Stimulated activated CD4-positive, alpha-beta T cell treated with anti-CD3 and anti-CD28 coated beads, Interleukin-4, amount 100 ng/mL, for 24 hours (primary cell): ENCODE results near the gene ABLIM2.

Source experiments
- DNase-seq: peaks from one replicate; pipeline ENCODE4 v3.0.0-alpha.2; 2020

The ABLIM2 gene

DNA sequence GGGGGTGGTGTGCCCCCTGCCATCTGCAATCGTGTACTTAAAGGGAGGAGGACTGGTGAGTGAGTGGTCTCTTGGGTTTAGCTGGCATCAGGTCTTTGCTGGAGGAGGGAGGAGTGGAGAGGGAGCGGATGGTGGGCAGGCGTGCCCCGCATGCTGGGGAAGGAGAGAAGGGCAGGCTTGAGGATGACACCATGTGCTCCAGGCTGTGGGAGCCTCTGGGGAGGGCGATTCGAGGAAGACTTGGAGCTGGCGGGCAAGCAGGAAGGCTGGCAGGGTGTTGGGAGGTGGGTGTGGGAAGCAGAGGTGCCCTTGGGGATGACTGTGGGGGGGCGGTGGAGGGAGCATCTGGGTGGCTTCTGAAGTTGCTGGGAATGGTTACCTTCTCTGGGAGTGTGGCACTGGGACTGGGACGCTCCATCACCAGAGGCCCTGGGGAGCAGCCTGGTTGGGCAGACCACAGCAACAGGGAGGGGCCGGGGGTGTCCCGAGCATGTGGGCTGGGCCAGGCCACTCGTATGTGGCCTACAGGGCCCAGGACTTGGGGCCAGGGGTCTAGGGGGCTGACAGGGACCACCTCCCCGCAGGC, 188.2 kb downstream of the ABLIM2 start:
- DNase-seq: no peak

- no peak for DNase-seq
Observed at GRCh38 chr4:7968262-7968896, 190.2 kb downstream of the ABLIM2 start.

GRCh38 chr4:7967501-7968261, 190.9 kb downstream of the ABLIM2 start:
- DNase-seq: no peak

DNA sequence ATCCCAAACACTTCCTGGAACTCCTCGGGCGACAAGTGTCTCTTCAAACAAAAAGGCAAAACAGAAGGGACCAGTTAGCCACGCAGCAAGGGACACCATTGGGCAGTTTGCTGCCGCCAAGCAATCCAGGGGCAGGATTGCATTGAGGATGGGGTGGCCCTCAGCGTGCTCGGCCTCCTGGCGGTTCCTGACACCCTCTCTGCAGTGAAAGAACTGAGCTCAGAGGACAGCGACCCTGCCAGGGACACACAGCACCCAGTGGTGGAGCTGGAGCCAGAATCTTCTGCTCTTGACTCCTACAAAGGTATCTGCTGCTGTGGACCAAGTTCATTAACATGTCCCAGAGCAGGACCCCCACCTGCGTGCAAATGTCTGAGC, 191.6 kb downstream of the ABLIM2 start:
- DNase-seq: no peak

DNA sequence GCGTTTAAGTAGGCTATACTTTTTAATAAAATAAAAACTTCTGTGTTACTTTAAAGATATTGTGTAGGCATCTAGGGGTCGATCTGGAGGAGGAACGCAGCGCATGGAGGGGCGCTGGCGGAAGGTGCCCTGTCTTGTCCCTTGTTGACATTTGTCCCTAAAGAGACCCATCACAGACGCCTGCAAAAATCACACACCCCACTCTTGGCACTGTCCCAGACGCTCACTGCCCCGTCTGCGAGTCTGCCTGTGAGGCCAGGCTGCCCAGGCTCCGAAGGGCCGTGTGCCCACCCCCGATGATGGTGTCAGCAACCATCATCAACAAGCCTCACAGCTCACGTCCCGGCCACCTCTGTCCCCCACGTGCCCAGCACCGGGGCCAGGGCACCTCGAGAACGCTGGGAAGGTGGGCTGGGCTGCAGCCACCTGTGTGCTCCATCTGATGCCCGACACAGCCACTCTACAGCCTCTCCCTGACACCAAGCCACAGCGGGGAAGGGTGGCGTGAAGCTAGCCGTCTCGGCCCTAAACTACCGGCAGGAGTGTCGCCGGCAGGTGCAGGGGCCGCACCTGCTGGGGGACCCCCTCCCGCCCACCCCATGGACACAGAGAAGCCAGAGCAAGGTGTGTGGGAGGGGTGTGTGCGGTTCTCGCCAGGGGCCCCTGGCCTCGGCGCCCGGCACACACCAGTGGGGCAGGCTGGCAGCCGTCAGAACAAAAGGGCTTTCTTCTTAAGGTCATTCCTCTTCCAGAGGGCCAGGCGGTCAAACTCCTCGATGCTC, 192.1 kb downstream of the ABLIM2 start:
- no peak for DNase-seq

GRCh38 chr4:7964890-7965662, 193.5 kb downstream of the ABLIM2 start:
- DNase-seq: peak; percentile 50

DNA sequence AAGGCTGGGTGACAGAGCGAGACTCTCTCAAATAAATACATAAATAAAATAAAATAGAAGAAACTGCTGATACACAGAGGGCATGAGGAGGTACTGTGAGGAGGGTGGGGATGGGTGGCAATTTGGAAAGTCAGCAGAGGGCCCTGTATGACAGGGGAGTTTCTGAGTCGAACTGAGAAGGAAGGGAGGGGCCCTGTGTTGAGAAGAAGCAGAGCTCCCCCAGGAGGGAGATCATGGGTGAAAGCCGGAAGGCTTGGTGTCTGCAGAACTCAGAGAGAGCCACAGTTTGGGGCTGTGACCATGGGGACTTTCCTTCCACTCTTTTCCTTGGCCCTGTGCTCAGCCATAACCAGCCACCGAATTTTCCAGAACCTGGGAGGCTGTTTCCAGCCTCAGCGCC, 194.2 kb downstream of the ABLIM2 start:
- DNase-seq: peak; percentile 48

- no peak for DNase-seq
Observed at GRCh38 chr4:7963691-7964090, 194.9 kb downstream of the ABLIM2 start.

DNA sequence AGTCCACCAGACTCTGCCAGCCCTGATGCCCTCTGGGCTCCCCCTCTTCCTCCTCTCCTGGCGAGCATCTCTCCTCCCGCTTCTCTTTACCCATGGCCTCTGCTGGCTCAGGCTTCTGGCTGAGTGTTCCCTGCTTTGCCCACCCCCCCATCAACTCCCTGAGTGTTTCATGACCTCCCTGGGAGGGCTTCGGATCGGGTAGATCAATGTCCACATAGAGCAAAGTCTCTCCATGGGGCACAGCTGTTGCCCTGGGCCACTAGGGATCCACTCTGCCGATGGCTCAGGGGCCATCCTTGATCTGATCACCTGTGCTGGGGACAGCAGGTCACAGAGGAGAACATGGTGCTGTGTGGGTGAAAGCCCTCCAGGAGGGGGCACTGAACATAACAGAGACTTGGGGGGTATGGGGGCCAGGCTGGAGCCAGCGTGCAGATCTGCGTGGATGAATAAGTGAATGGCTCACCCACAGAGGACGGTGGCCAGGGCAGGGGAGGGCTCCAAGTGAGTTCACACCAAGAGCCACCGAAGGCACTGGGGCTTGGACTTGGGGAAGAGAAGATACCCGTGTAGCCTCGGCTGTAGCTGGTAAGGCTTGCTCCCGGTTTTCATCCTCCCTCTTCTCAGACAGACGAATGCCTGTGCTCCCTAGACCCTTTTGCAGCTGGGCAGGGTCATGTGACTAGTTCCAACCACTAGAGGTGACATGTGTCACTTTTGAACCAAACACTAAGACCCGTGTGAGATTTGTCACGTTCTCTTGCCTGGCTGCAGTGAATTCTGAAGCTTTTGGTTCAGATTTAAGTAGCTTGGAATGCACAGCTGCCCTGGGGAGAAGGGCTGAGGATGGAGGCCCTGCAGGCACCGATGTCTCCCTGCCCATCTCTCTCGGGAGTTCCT, 195.8 kb downstream of the ABLIM2 start:
- DNase-seq: no peak

DNA sequence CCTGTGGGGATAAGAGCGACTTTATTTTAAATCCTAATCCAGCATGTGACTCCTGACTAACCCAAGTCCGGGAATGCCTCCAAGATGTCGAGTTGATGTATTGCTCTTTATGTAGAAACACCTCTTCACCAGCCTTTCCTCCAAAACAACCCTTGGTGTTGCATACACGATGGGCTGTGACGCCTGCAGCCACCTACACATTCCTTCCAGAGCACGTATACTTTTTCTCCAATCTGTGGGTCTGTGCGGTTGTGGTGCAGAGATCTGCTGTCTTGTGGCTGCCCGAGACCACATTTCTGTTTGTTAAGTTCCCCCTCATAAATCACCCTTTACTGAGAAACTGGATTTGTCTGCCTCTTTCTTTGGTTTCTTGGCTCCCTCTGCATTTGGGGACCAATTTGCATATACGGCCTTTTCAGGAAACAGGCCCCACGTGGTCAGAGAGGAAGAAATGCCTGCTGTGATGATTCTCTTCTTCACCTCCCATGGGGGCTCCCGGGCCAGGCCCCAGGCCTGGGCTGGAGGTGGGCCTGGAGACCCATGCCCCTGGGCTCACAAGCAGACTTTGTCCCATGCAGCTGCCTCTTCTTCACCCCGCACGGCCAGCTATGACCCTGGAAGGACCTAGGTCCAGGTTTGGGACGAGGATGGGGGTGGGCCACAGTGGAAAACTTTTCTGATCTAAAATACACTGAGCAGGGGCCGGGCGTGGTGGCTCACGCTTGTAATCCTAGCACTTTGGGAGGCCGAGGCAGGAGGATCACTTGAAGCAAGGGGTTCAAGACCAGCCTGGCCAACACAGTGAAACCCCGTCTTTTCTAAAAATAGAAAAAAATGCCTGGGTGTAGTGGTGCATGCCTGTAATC, 197.6 kb downstream of the ABLIM2 start:
- peak; percentile 77 for DNase-seq

- peak; percentile 32 for DNase-seq
Observed at GRCh38 chr4:7960017-7960789, 198.4 kb downstream of the ABLIM2 start.

GRCh38 chr4:7959078-7959477, 199.5 kb downstream of the ABLIM2 start:
- no peak for DNase-seq

DNA sequence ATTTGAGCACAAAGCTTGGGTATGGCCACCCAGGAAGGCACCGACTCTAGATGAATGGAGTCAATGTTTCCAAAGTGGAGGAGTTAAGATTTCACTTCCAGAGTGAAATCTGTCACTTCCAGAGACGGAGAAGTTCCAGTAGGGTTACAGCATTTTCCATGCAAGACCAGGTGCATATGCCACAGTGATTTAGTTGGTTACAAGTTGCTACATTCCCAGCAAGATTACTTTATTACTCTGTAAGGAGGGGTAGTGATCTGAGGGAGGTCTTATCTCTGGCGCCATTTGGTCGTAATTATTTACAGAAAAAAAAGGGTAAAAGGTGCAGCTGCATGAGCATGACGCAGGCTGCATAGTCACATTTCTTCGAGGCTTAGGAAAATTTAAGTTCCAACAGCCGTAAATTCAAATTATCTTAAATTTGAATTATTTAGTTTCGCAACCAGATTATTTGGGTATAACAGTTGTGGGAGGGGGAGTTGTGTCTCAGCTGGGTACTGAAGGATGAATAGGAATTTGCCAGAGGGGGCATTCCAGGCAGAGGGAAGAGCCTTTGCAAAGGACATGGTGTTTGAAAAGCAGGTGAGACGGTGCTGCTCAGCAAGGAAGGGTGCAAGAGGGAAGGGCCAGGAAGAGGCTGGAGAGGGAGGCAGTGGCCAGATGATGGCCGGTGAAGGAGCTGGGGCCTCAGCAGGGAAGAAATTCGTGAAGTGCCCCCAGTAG, 201.5 kb downstream of the ABLIM2 start:
- DNase-seq: no peak

- DNase-seq: no peak
Observed at GRCh38 chr4:7956270-7956808, 202.3 kb downstream of the ABLIM2 start.

DNA sequence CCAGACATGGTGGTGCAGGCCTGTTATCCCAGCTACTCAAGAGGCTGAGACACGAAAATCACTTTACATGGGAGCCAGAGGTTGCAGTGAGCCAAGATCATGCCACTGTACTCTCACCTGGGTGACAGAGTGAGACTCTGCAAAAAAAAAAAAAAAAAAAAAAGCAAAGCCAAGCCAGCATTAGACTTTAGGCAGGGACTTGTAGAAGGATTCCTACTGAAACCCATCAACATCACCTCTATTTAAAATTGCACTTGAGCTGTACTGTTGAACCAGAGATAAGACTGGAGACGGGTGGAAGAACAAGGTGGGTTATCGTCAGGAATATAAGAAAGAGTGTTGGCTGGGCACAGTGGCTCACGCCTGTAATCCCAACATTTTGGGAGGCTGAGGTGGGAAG, 203.2 kb downstream of the ABLIM2 start:
- no peak for DNase-seq

DNA sequence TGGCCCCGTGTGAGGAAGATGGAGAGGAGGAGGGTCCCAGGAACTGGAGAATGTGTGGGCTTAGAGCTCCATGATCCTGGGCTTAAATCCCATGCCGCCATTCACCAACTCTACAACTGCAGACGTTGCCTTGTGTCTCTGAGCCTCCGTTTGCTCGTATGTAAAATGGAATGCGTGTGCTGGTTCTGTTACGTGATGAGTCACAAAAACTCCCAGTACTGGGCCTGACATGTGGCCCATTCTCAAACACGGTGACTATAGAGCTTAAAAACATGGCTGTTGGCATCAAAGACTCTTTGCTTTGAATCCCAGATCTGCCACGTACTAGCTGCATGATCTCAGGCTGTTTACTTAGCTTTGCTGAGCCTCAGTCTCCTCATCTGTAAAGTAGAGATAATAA, 206.0 kb downstream of the ABLIM2 start:
- no peak for DNase-seq

DNA sequence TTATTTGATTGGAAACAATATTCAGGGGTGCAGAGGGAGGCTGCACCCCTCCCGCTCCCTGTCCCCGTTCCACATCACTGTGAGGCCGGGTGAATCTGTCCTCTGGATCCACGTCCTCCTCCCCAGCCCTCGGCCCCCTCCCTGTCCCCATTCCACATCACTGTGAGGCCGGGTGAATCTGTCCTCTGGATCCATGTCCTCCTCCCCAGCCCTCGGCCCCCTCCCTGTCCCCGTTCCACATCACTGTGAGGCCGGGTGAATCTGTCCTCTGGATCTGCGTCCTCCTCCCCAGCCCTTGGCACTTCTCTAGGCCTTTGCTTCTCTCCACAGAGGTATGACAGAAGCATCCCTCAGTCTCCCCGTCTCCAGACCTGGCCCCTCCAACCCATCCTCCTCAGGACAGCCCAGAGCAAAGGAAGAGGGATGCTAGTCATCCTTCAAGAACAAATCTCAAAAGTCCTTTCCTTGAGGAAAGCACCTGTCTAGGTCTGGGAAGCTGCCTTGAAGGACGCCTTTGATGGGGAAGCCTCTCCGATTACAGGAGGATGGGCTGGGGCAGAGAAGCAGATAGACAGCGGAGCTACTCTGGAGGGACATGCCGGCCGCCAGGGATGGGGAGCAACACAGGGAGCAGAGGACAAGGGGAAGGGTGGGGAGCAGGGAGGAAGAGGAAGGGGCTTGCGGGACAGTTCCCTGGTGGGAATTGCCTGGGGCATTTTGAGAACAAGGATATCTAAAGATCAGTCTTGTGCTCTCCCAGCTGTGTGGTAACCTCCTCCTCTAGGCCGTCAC, 208.1 kb downstream of the ABLIM2 start:
- DNase-seq: no peak

DNA sequence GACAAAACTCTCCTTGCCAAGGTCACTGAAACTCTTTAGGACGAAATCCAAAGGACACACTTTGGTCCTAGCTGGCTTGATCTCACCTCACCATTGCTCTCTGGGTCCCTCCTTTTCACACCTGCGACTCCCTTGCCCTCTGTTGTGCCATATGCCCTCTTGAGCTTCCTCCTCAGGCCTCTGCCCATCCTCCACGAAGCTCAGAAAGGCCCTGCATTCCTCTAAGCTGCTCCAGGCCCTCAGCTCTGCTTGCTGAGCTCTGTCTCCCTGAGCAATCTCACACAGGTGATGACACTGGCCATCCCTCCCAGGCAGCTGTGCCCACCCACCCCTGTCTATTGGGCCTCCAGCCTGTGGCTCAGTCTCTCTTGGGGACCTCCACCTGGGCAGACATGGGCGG, 208.9 kb downstream of the ABLIM2 start:
- no peak for DNase-seq
